Ramos (cell line): ENCODE measurements around the gene CES3.
"Not testable (repeated sequence)": the region's sequence is repeated elsewhere in the genome, so short reads cannot be mapped to it uniquely, and the experiment has no call there.

Experiments used
- in situ Hi-C: fragments of 300-500 bp; cut with MboI; formaldehyde crosslinking; loops from one replicate; pipeline ENCODE4 v1.14.3; 2022; ENCODE audit warnings: low sequenced_read_pairs; ENCODE audit not compliant: unreplicated experiment

CES3 gene

DNA sequence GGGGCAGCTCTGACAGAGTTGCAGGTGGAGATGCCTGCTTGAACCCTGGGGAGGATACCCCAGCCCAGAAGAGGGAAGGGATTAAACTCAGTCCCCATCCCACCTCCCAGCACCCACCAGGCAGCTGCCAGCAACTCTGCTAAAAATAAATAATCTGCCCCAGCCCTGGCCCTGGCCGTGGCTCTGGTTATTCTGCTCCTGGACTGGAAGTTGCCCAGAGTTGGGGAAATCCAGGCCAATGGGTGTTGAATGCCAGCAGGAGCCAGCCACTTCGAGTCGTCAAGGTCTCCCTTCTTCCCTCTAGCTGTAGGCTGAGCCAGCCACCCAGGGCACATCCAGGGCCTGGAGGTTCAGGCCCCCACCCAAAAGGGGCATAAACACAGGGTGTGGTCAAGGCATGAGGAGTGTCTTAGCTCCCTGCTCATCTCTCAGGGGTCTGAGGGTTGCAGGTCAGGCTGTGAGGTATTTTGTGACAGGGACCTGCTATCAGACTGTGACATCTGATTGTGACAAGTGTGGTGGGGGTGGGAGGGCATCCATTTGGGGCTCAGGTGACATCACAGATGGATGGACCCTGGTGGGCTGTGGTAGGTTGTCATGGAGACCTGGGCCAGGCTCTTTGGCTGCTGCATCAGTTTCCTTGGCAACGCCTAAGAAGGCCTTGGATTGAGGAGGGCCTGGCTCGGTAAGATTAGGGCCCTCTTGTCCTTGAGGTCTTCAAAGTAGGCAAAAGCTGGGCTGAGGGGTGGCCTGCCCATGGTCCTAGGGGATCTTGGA lies 34.7 kb upstream of the CES3 start:
- in situ Hi-C loops, result no loop called here

DNA sequence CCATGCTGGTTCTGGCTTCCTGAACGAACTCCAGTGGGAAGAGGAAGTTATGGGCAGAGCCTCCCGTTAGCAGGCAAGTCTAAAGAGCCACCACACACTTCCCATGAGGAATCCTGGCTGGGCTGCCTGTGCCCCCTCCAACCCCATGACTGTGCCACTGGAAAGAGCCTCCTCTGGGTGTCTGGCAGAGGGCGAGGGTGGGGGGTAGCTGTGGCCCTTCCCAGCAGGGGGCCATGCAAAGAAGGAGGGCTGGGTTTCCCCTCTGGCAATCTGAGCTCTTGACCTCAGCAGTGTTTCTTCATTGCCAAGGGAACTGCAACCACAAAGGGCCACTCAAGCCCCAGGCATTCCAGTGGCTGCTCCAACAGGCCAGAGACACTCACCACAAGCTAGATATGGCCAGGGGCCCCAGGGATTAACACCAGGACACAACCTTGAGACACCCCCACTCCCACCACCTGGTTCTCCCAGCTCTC lies 34.1 kb upstream of the CES3 start:
- in situ Hi-C loops, result no loop called here

DNA sequence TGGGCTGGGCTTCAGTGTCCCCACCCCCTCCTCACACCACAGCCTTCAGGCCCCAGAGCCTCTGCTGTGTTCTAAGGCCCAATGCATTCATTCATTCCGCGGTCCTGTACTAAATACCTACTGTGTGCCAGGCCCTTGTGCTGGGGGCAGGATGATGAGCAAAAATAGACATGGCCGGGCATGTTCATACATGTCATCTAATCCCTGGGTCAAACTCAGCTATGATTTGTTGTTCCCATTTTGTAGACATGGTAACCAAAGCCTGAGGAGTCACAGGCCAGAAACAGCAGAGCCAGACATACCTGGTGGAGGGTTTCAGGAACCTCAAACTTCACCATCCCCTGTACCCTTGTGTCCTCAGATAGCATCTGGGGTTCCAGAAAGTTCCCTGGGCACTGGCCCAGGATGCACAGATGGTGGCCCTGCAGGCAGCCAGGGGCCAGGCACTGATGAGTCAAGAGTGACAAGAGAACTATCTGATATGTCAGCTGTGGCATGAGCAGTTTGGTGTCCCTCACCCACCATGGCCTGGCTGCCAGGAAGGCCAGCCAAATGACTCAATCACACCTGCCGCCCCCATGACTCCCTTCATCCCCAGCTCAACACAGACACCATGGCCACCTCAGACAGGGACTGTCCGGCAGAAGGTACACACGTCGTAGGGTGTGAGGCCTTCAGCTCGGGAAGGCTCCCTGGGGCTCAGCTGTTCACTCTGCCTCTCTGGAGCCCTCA lies 33.0 kb upstream of the CES3 start:
- in situ Hi-C loops, result no loop called here

GRCh38 chr16:66928702-66929388 lies 32.2 kb upstream of the CES3 start:
- in situ Hi-C loops, result no loop called here

- in situ Hi-C loops, result no loop called here
Observed at GRCh38 chr16:66930189-66930588, 30.9 kb upstream of the CES3 start.

GRCh38 chr16:66931665-66932064 lies 29.4 kb upstream of the CES3 start:
- in situ Hi-C loops, result no loop called here

GRCh38 chr16:66932076-66932475 lies 29.0 kb upstream of the CES3 start:
- in situ Hi-C loops, result no loop called here

- in situ Hi-C loops, result no loop called here
Observed at GRCh38 chr16:66933776-66934137, 27.3 kb upstream of the CES3 start.

DNA sequence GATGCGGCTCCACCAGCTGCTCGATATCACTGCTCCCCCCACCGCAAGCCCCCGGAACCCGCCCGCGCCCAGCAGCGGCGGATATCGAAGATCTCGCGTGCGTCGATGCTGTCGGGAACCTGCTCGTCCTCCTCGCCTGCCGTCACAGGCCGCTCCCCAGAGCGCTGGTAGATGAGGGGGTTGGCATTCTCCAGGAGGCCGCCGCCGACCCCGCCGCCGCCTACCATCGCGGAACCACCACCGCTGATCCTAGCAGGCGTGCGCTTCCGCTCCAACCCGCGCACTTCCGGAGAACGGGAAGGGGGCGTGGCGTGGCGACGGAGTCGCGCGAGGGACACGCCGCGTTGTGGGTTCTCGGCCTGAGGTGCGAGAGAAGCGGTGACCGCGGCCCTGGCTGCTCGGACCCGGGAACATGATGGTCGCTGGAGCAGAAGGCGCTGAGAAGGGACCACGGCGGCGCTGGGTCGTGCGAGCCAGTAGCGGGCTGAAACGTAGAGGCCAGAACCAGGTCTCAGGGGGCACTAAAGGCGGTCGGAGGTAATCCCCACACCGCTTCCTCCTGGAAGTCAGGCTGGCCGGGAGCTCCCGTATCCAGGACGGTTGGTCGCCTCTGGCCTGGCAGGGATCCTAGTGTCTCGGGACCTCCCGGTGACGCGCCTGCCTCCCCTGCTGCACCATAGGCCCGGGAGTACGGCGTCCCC lies 26.8 kb upstream of the CES3 start, which contains the start of gene CIAO2B:
Gene CIAO2B, minus strand, starts transcription at position 265 of the 701 bp plus-strand sequence. Its CDS starts 38 bp downstream, at position 227.
- in situ Hi-C loops, result no loop called here

DNA sequence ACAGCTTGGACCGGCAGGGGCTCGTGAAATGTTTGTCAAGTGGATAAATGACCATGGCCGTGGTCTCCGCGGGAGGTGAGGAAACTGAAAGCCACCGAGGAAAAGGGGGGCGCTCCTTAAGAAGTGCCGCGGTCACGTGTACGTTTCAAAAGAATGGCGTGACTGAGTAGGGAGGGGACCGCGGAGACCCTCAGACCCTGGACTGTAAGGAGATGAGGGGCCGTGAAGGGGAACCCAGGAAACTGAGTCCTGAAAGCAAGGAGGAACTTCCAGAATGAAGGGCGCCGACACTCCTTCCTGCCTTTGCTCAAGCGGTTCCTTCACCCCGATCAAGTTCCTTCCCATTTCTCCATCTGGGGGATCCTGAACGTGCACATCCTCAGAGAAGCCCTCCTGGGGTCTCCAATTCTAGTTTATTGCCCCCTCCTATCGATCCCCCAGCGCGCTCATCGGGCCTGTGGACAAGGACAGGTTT lies 26.2 kb upstream of the CES3 start:
- in situ Hi-C loops, result not testable (repeated sequence)

DNA sequence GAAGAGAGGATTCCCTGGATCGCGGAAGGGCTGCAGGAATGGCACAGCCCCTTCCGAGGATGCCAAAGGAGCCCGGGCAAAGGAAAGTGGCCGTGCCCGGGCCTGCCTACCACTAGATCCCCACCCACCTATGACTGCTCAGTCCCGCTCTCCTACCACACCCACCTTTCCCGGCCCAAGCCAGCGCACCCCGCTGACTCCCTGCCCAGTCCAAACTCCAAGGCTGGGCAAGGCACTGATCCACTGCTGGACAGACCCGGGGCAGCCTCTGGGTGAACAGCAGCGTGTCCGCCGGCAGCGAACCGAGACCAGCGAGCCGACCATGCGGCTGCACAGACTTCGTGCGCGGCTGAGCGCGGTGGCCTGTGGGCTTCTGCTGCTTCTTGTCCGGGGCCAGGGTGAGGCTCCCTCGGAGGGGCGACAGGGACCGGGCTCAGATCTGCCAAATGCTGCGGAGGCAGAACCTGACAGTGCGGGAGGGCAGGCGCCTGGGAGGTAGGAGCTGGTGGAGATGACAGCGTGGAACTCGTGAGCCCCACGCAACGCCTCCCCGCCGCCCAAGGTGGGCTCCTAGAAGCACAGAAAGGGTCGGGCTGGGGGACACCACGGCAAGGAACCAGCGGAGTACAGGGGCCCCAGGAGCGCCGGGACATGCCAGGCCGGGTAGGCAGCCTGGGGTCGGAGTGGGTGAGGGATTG lies 25.6 kb upstream of the CES3 start, which contains the start of gene CES2:
Gene CES2, plus strand, starts transcription at position 203 of the 698 bp plus-strand sequence. Its CDS starts 120 bp downstream, at position 323.
- in situ Hi-C loops, result no loop called here

DNA sequence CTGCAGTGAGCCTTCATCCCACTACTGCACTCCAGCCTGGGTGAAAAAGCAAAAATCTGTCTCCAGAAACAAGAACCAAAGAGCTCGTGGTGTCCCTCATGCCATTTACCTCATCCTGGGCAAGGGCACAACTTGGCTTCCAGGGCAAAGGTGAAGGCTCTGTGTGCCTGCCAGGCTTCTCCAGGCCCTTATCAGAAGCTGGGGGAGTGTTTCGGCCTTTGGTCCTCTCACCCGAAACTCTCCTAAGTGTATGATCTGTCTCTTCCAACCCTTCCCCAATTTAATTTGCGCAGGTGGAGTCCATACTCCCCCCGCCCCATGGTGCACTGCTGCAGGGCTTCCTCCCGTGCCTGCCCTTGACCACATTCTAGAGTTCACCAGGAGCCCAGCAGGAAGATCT lies 24.6 kb upstream of the CES3 start:
- in situ Hi-C loops, result no loop called here

DNA sequence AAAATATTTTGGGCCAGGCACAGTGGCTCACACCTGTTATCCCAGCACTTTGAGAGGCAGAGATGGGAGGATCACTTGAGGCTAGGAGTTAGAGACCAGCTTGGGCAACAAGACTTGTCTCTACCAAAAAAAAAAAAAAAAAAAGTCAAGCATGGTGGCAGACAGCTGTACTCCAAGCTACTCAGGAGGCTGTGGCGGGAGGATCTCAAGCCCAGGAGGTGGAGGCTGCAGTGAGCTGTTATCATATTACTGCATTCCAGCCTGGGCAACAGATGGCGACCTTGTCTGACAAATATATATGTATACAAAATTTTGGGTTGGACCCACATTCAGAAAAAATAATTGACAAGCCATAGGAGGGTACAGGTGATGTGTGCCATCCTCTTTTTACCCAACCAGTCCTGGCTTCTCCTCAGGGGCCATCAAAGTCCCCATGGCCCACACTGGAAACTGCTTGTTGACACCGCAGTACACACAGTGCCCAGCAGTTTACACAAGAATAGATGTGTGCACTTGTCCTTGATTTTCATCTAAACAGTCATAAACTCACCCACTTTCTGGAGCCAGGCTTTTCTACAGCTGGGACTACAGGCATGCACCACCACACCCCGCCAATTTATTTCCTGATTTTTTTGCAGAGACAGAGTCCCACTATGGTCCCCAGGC lies 24.0 kb upstream of the CES3 start:
- in situ Hi-C loops, result no loop called here

DNA sequence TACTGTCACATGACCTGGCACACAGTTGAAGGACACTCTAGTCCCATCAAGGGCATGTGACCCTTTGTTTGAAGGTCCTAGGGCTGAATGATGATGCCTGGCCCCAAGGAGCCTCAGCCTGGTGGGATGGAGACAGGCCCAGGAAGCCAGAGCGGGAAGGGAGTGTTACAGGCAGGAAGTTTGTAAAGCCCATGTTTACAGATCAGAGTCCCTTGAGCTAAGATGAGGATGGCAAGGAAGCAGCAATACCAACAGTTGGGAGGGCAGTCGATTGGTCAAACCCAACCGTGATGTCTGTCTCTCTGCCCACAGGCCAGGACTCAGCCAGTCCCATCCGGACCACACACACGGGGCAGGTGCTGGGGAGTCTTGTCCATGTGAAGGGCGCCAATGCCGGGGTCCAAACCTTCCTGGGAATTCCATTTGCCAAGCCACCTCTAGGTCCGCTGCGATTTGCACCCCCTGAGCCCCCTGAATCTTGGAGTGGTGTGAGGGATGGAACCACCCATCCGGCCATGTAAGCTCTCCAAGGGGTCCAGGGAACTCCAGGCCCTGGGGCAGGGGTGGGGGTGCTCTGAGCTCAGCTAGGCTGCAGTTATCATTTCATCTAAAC lies 23.2 kb upstream of the CES3 start:
- in situ Hi-C loops, result no loop called here

DNA sequence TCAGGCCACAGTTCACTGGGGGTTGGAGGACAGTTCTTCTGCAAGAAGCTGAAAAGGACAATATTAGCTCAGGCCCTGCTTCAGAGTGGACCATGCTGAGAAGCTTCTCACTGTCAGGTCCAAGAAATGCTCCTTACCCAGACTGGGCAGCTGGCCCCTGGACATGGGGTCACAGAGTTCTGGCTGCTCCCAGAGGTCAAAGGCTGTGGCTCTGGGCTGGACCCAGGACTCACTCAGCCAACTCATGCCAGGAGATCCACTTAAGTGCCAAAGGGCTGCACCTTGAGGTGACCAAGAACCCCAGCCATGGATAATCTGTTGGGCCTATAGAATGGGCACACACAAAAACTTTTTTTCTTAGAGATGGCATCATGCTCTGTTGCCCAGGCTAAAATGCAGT lies 21.7 kb upstream of the CES3 start:
- in situ Hi-C loops, result no loop called here

DNA sequence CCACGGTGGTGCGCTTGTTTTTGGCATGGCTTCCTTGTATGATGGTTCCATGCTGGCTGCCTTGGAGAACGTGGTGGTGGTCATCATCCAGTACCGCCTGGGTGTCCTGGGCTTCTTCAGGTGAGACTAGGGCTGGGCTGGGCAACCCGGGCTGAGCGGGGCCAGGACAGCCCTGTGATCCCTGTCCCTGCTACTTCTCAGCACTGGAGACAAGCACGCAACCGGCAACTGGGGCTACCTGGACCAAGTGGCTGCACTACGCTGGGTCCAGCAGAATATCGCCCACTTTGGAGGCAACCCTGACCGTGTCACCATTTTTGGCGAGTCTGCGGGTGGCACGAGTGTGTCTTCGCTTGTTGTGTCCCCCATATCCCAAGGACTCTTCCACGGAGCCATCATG lies 20.8 kb upstream of the CES3 start:
- in situ Hi-C loops, result no loop called here

GRCh38 chr16:66942981-66943380 lies 18.1 kb upstream of the CES3 start:
- in situ Hi-C loops, result no loop called here

DNA sequence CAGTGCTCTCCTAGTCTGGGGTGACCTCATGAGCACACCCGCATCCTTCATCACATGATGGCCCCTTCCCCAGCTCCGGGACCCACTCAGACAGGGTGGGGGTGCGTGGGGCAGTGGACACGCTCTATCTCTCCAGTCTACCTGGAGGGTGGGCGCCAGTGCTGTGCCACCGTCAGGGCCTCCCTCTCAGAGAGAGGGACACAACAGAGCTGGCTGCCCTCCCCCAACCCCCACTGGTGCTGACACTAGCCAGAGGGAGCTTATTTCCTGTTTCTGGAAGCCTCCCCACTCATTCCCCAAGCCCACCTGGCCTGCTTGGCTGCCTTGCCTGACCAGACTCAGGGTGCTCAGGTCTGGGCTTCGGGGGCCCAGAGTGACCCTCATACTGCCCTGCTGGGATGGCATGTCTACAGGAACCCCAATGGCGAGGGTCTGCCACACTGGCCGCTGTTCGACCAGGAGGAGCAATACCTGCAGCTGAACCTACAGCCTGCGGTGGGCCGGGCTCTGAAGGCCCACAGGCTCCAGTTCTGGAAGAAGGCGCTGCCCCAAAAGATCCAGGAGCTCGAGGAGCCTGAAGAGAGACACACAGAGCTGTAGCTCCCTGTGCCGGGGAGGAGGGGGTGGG lies 17.5 kb upstream of the CES3 start:
- in situ Hi-C loops, result no loop called here
